ENCODE data around the gene BMPR2. TPM values are rescaled to one million over a fixed set of nuclear protein-coding genes. Genes with fewer than 3 reads are reported as not detected.
"Not testable (repeated sequence)": the region's sequence is repeated elsewhere in the genome, so short reads cannot be mapped to it uniquely, and the experiment has no call there.

BMPR2 gene
- total RNA-seq, 2 donors from 2014 or later = 9.7 to 9.9 TPM

GRCh38 chr2:202373490-202373889 is 2.6 kb upstream of the BMPR2 start:
- ATAC-seq (replicated peaks in 1 of 2) (no peak), DNase-seq (no peak)
- H3K9me3 Mint-ChIP-seq = no peaks in the 10 kb centered on the region
- H3K27me3 Mint-ChIP-seq (ENCODE audit: low read depth) = no peaks in the 10 kb centered on the region
- peak overlapping the region; percentile 42 for H3K27ac Mint-ChIP-seq
- peaks cover 23% of the 10 kb centered on the region for H3K4me1 Mint-ChIP-seq (ENCODE audit: low read depth)
- H3K4me3 Mint-ChIP-seq = peak overlapping the region; percentile 25 to 29
- peaks cover 4 to 5% of the 10 kb centered on the region in 2 donors for H3K36me3 Mint-ChIP-seq (ENCODE audit: insufficient read depth in 2 of 2)

GRCh38 chr2:202374383-202374782 is 1.7 kb upstream of the BMPR2 start:
- not testable (repeated sequence) for H3K36me3 Mint-ChIP-seq (ENCODE audit: insufficient read depth in 2 of 2); ATAC-seq (replicated peaks in 1 of 2)

GRCh38 chr2:202375033-202375608 is 1.0 kb upstream of the BMPR2 start:
- DNase-seq (peak; percentile 54 to 61), ATAC-seq (replicated peaks in 1 of 2) (peak; percentile 12 to 13)
- Mint-ChIP-seq H3K27me3 (ENCODE audit: low read depth) (no peaks in the 10 kb centered on the region), H3K4me1 (ENCODE audit: low read depth) (peaks cover 40% of the 10 kb centered on the region), H3K4me3 (peak overlapping the region; percentile 98 to 99), H3K27ac (peak overlapping the region; percentile 96), H3K9me3 (no peaks in the 10 kb centered on the region), H3K36me3 (ENCODE audit: insufficient read depth in 2 of 2) (peaks cover 4 to 5% of the 10 kb centered on the region in 2 donors)

More at GRCh38 chr2:202374383-202374782, 1.7 kb upstream of the BMPR2 start:
- peak overlapping the region; percentile 96 for H3K27ac Mint-ChIP-seq
- not testable (repeated sequence) for H3K9me3 Mint-ChIP-seq; DNase-seq; H3K27me3 Mint-ChIP-seq (ENCODE audit: low read depth)
- H3K4me1 Mint-ChIP-seq (ENCODE audit: low read depth) = peaks cover 32% of the 10 kb centered on the region
- peak overlapping the region; percentile 98 to 99 for H3K4me3 Mint-ChIP-seq

GRCh38 chr2:202376460-202377206 is 506 bp downstream of the BMPR2 start:
- peaks cover 50% of the 10 kb centered on the region for H3K4me1 Mint-ChIP-seq (ENCODE audit: low read depth)
- peak overlapping the region; percentile 91 for H3K27ac Mint-ChIP-seq
- H3K36me3 Mint-ChIP-seq (ENCODE audit: insufficient read depth in 2 of 2) = peaks cover 4 to 5% of the 10 kb centered on the region in 2 donors
- peak; percentile 58 for DNase-seq
- no peaks in the 10 kb centered on the region for H3K27me3 Mint-ChIP-seq (ENCODE audit: low read depth)
- peak overlapping the region; percentile 98 to 99 for H3K4me3 Mint-ChIP-seq
- ATAC-seq (replicated peaks in 1 of 2) = peak; percentile 46
- H3K9me3 Mint-ChIP-seq = no peaks in the 10 kb centered on the region

- peak; percentile 29 to 34 for DNase-seq
- H3K27ac Mint-ChIP-seq = peak overlapping the region; percentile 91
- H3K9me3 Mint-ChIP-seq = no peaks in the 10 kb centered on the region
- peak overlapping the region; percentile 98 to 99 for H3K4me3 Mint-ChIP-seq
- H3K4me1 Mint-ChIP-seq (ENCODE audit: low read depth) = peaks cover 50% of the 10 kb centered on the region
- peaks cover 4 to 5% of the 10 kb centered on the region in 2 donors for H3K36me3 Mint-ChIP-seq (ENCODE audit: insufficient read depth in 2 of 2)
- peak in 1 of 2 donors; percentile 8 for ATAC-seq (replicated peaks in 1 of 2)
- no peaks in the 10 kb centered on the region for H3K27me3 Mint-ChIP-seq (ENCODE audit: low read depth)
These were observed 1.2 kb downstream of the BMPR2 start for GRCh38 chr2:202377207-202377761.

GRCh38 chr2:202378001-202378400 is 1.9 kb downstream of the BMPR2 start:
- DNase-seq = no peak
- ATAC-seq (replicated peaks in 1 of 2) = no peak
- H3K9me3 Mint-ChIP-seq = no peaks in the 10 kb centered on the region
- H3K4me1 Mint-ChIP-seq (ENCODE audit: low read depth) = peaks cover 50% of the 10 kb centered on the region
- peak overlapping the region; percentile 33 for H3K27ac Mint-ChIP-seq
- peaks cover 4 to 5% of the 10 kb centered on the region in 2 donors for H3K36me3 Mint-ChIP-seq (ENCODE audit: insufficient read depth in 2 of 2)
- H3K4me3 Mint-ChIP-seq = peak overlapping the region; percentile 98 to 99
- H3K27me3 Mint-ChIP-seq (ENCODE audit: low read depth) = no peaks in the 10 kb centered on the region

- DNase-seq = no peak
- H3K4me3 Mint-ChIP-seq = peak overlapping the region; percentile 98 to 99
- H3K4me1 Mint-ChIP-seq (ENCODE audit: low read depth) = peaks cover 50% of the 10 kb centered on the region
- peaks cover 4 to 5% of the 10 kb centered on the region in 2 donors for H3K36me3 Mint-ChIP-seq (ENCODE audit: insufficient read depth in 2 of 2)
- no peaks in the 10 kb centered on the region for H3K9me3 Mint-ChIP-seq
- H3K27ac Mint-ChIP-seq = peak overlapping the region; percentile 19
- H3K27me3 Mint-ChIP-seq (ENCODE audit: low read depth) = no peaks in the 10 kb centered on the region
- no peak for ATAC-seq (replicated peaks in 1 of 2)
These were observed 2.7 kb downstream of the BMPR2 start for GRCh38 chr2:202378662-202379358.

- Mint-ChIP-seq H3K27me3 (ENCODE audit: low read depth) (no peaks in the 10 kb centered on the region), H3K9me3 (no peaks in the 10 kb centered on the region), H3K4me1 (ENCODE audit: low read depth) (peaks cover 50% of the 10 kb centered on the region), H3K36me3 (ENCODE audit: insufficient read depth in 2 of 2) (no peaks in the 10 kb centered on the region), H3K27ac (no peak overlapping the region), H3K4me3 (no peak overlapping the region)
- ATAC-seq (replicated peaks in 1 of 2) (no peak), DNase-seq (no peak)
These were observed 6.6 kb downstream of the BMPR2 start for GRCh38 chr2:202382684-202383083.

GRCh38 chr2:202386495-202386894 is 10.4 kb downstream of the BMPR2 start:
- not testable (repeated sequence) for ATAC-seq (replicated peaks in 1 of 2); DNase-seq; H3K36me3 Mint-ChIP-seq (ENCODE audit: insufficient read depth in 2 of 2); H3K4me3 Mint-ChIP-seq; H3K27me3 Mint-ChIP-seq (ENCODE audit: low read depth); H3K9me3 Mint-ChIP-seq; H3K27ac Mint-ChIP-seq
- H3K4me1 Mint-ChIP-seq (ENCODE audit: low read depth) = peaks cover 21% of the 10 kb centered on the region

GRCh38 chr2:202387608-202388342 is 11.6 kb downstream of the BMPR2 start:
- Mint-ChIP-seq H3K36me3 (ENCODE audit: insufficient read depth in 2 of 2) (no peaks in the 10 kb centered on the region), H3K27me3 (ENCODE audit: low read depth) (no peaks in the 10 kb centered on the region), H3K27ac (peak overlapping the region; percentile 81), H3K9me3 (no peaks in the 10 kb centered on the region), H3K4me3 (peak overlapping the region in 1 of 2 donors; percentile 37), H3K4me1 (ENCODE audit: low read depth) (peaks cover 19% of the 10 kb centered on the region)
- peak in 1 of 2 donors; percentile 3 for DNase-seq
- ATAC-seq (replicated peaks in 1 of 2) = peak; percentile 26 to 54

GRCh38 chr2:202400941-202401340 is 24.8 kb downstream of the BMPR2 start:
- DNase-seq (no peak), ATAC-seq (replicated peaks in 1 of 2) (no peak)
- no peak overlapping the region for H3K4me3 Mint-ChIP-seq
- H3K4me1 Mint-ChIP-seq (ENCODE audit: low read depth) = peaks cover 4% of the 10 kb centered on the region
- H3K9me3 Mint-ChIP-seq = no peaks in the 10 kb centered on the region
- no peak overlapping the region for H3K27ac Mint-ChIP-seq
- H3K36me3 Mint-ChIP-seq (ENCODE audit: insufficient read depth in 2 of 2) = no peaks in the 10 kb centered on the region
- H3K27me3 Mint-ChIP-seq (ENCODE audit: low read depth) = no peaks in the 10 kb centered on the region

GRCh38 chr2:202405798-202406197 is 29.7 kb downstream of the BMPR2 start:
- no peak for ATAC-seq (replicated peaks in 1 of 2)
- H3K27me3 Mint-ChIP-seq (ENCODE audit: low read depth) = no peaks in the 10 kb centered on the region
- no peak overlapping the region for H3K27ac Mint-ChIP-seq

More at GRCh38 chr2:202405798-202406197, 29.7 kb downstream of the BMPR2 start:
- Mint-ChIP-seq H3K4me1 (ENCODE audit: low read depth) (peaks cover 6% of the 10 kb centered on the region), H3K36me3 (ENCODE audit: insufficient read depth in 2 of 2) (no peaks in the 10 kb centered on the region), H3K9me3 (no peaks in the 10 kb centered on the region), H3K4me3 (no peak overlapping the region)
- DNase-seq = no peak

Measured in activated T-cell treated with anti-CD3 and anti-CD28 coated beads, Interleukin-2, amount 50 U/mL, for 72 hours (primary cell).